Adrenal gland (tissue), 12 donors: ENCODE results near the gene GLI2. TPM values are rescaled to one million over a fixed set of nuclear protein-coding genes. Genes with fewer than 3 reads are reported as not detected.

Experiments
- DNase-seq, 7 donors: peaks; one replicate each; pipeline ENCODE4 v3.0.0-alpha.2; 2019 to 2020
- H3K27ac ChIP-seq, 5 donors: fragments of 200-600 bp; sonication (generic) in 4 of 5; 1 replicate in 3 of 5; 2 replicates in 2 of 5; pipeline versions ENCODE4 v1.5.1 to v1.8.0; 2016 to 2020; ENCODE audit warnings: mild to moderate bottlenecking in 1 of 5
- H3K27me3 ChIP-seq: fragments of 200-600 bp; 2 replicates; pipeline ENCODE4 v1.8.0; 2021
- H3K36me3 ChIP-seq, 2 donors: fragments of 200-600 bp; replicated peaks in 1 of 2; 1 replicate in 1 of 2; 2 replicates in 1 of 2; pipeline versions ENCODE4 v1.5.1 to v1.8.0; 2018 to 2022
- H3K4me1 ChIP-seq, 2 donors: fragments of 200-600 bp; replicated peaks in 1 of 2; 1 replicate in 1 of 2; 2 replicates in 1 of 2; pipeline versions ENCODE4 v1.5.1 to v1.8.0; 2018 to 2021
- H3K4me3 ChIP-seq, 4 donors: fragments of 200-600 bp; sonication (generic) in 3 of 4; one replicate each; pipeline ENCODE4 v1.5.1; 2016 to 2018
- H3K9me3 ChIP-seq, 3 donors: fragments of 200-600 bp; sonication (generic) in 1 of 3; replicated peaks in 1 of 3; 1 replicate in 2 of 3; 2 replicates in 1 of 3; pipeline versions ENCODE4 v1.5.1 to v1.8.0; 2016 to 2021
- CTCF ChIP-seq, 6 experiments: fragments of 450-650 bp in 4 of 6; fragments of 200-600 bp in 2 of 6; sonication (generic) in 1 of 6; IDR thresholded peaks; 1 replicate in 5 of 6; 2 replicates in 1 of 6; pipeline versions ENCODE4 v1.5.1 to v1.8.0; 2016 to 2021; ENCODE audit warnings: antibody characterized with exemption in 6 of 6, mild to moderate bottlenecking in 2 of 6, moderate library complexity in 1 of 6
- POLR2A ChIP-seq, 2 donors: fragments of 450-650 bp; IDR thresholded peaks; one replicate each; pipeline ENCODE4 v1.6.1; 2017; ENCODE audit warnings: antibody characterized with exemption in 2 of 2, mild to moderate bottlenecking in 2 of 2, moderate library complexity in 1 of 2
- WGBS, 4 donors: extraction: QIAGEN DNeasy Blood & Tissue Kit in 2 of 4; methylation state at CpG; one replicate each; pipeline versions ENCODE4 v1.1.5 to v1.1.7; 2013 to 2017; 5-methylcytosine and 5-hydroxymethylcytosine counted together
- intact Hi-C, 2 donors: fragments of 100-400 bp; cut with DNase I; formaldehyde crosslinking; loops; one replicate each; pipeline versions ENCODE4 v1.14.1 to v1.15.0; 2022 to 2023
- polyA plus RNA-seq, 3 donors: library from polyadenylated mRNA; stranded (reverse); fragments of 200-250 nt in 2 of 3; fragments of 350-450 nt in 1 of 3; fragmentation: Illumina TruSeq in 1 of 3; extraction: RNeasy Lipid Tissue Mini Kit (QIAGEN cat#74804) in 1 of 3; gene quantifications; one replicate each; pipeline ENCODE4 v1.2.3, GENCODE V29; 2013 to 2014
- total RNA-seq, 9 donors: library from RNA; depleted of rRNA in 4 of 9; stranded (reverse); fragments of >200 nt in 4 of 9; fragments of 120-200 nt in 1 of 9; fragmentation: NEBNext Ultra II Directional in 1 of 9; extraction: Animal tissue kit (Norgen Biotek cat#: 25700) in 1 of 9; gene quantifications; one replicate each; pipeline versions ENCODE4 v1.1.0 to v1.2.4, GENCODE V29; 2013 to 2023
- donor health status: healthy with polysubstance abuse.
- donor health status: Bipolar disorder and iron deficiency.
- donor health status: DM: yes; HTN: yes; CAD: no.
- donor health status: DM: no; HTN: no; CAD: no.
- donor health status: DM: no; HTN: no; CAD: no.
- donor health status: DM: yes; HTN: yes; CAD: no.

GLI2 gene
- total and polyA plus RNA-seq, 12 donors: 0.51 to 4.5 (median 2.5) TPM

- intact Hi-C loops: no loop called here
- no peaks in the 10 kb centered on the region for H3K9me3 ChIP-seq
- no peak for TF ChIP-seq CTCF (IDR thresholded peaks at IDR 0.05)
- TF ChIP-seq POLR2A (IDR thresholded peaks at IDR 0.05): no peak
- H3K4me3 ChIP-seq: peak overlapping the region in 1 of 4 donors; percentile 57
- peaks cover 59% of the 10 kb centered on the region for H3K27me3 ChIP-seq
- 29 to 38% (median 30%) methylated on average over 36 to 37 of the region's 37 CpGs for WGBS, 4 donors
- H3K27ac ChIP-seq: peak overlapping the region in 3 of 5 donors; percentile 43 to 82 (median 59)
- DNase-seq: peak in 3 of 7 donors; percentile 17 to 42 (median 18)
- no peaks in the 10 kb centered on the region for H3K36me3 ChIP-seq
- H3K4me1 ChIP-seq: peaks cover 0 to 16% of the 10 kb centered on the region in 2 donors
Observed at GRCh38 chr2:120737340-120738101, 1.9 kb downstream of the GLI2 start.

- H3K27me3 ChIP-seq: peaks cover 57% of the 10 kb centered on the region
- no peaks in the 10 kb centered on the region for H3K36me3 ChIP-seq
- H3K27ac ChIP-seq: peak overlapping the region in 3 of 5 donors; percentile 43 to 82 (median 59)
- TF ChIP-seq POLR2A (IDR thresholded peaks at IDR 0.05): no peak
- TF ChIP-seq CTCF (IDR thresholded peaks at IDR 0.05): no peak
- no peaks in the 10 kb centered on the region for H3K9me3 ChIP-seq
- DNase-seq: peak in 2 of 7 donors; percentile 0 to 5
- peaks cover 0 to 16% of the 10 kb centered on the region in 2 donors for H3K4me1 ChIP-seq
- WGBS, 4 donors: 75 to 85% (median 80%) methylated on average over 7 of the region's 7 CpGs
- peak overlapping the region in 1 of 4 donors; percentile 57 for H3K4me3 ChIP-seq
- intact Hi-C loops: no loop called here
Observed at GRCh38 chr2:120738117-120738516, 2.4 kb downstream of the GLI2 start.

GRCh38 chr2:120738786-120739437, 3.2 kb downstream of the GLI2 start:
- no peak for TF ChIP-seq CTCF (IDR thresholded peaks at IDR 0.05)
- TF ChIP-seq POLR2A (IDR thresholded peaks at IDR 0.05): no peak
- H3K4me1 ChIP-seq: peaks cover 0 to 16% of the 10 kb centered on the region in 2 donors
- no peak overlapping the region for H3K4me3 ChIP-seq
- H3K36me3 ChIP-seq: no peaks in the 10 kb centered on the region
- peak in 3 of 7 donors; percentile 10 to 41 (median 10) for DNase-seq
- no peaks in the 10 kb centered on the region for H3K9me3 ChIP-seq
- WGBS, 4 donors: 74 to 79% (median 78%) methylated on average over 9 to 10 of the region's 10 CpGs
- peaks cover 60% of the 10 kb centered on the region for H3K27me3 ChIP-seq
- peak overlapping the region in 1 of 5 donors; percentile 34 for H3K27ac ChIP-seq
- intact Hi-C loops: no loop called here

- peak overlapping the region in 1 of 5 donors; percentile 34 for H3K27ac ChIP-seq
- WGBS, 4 donors: 75 to 86% (median 81%) methylated on average over 8 of the region's 8 CpGs
- intact Hi-C loops: no loop called here
Observed at GRCh38 chr2:120739438-120740090, 3.9 kb downstream of the GLI2 start.

More at GRCh38 chr2:120739438-120740090, 3.9 kb downstream of the GLI2 start:
- peaks cover 0 to 16% of the 10 kb centered on the region in 2 donors for H3K4me1 ChIP-seq
- DNase-seq: peak in 2 of 7 donors; percentile 8 to 24
- H3K9me3 ChIP-seq: no peaks in the 10 kb centered on the region
- no peak for TF ChIP-seq CTCF (IDR thresholded peaks at IDR 0.05)
- no peak for TF ChIP-seq POLR2A (IDR thresholded peaks at IDR 0.05)
- H3K27me3 ChIP-seq: peaks cover 54% of the 10 kb centered on the region
- H3K4me3 ChIP-seq: no peak overlapping the region
- no peaks in the 10 kb centered on the region for H3K36me3 ChIP-seq
